HL-60 (cell line): ENCODE results near the gene SEBOX.

Experiments
- POLR2AphosphoS5 ChIP-seq: IDR thresholded peaks from 2 replicates; pipeline ENCODE4 v1.6.1; 2012; ENCODE audit warnings: low read depth
- TF ChIP-seq, protein P1 (sequence below): IDR thresholded peaks from one replicate; pipeline ENCODE4 v1.5.1; 2011; ENCODE audit warnings: low read length, control low read depth, inconsistent platforms; ENCODE audit not compliant: insufficient read depth
- TF ChIP-seq, protein P2 (sequence below): IDR thresholded peaks from 2 replicates; pipeline ENCODE4 v1.6.1; 2012; ENCODE audit warnings: low read depth; ENCODE audit not compliant: insufficient replicate concordance

DNA sequence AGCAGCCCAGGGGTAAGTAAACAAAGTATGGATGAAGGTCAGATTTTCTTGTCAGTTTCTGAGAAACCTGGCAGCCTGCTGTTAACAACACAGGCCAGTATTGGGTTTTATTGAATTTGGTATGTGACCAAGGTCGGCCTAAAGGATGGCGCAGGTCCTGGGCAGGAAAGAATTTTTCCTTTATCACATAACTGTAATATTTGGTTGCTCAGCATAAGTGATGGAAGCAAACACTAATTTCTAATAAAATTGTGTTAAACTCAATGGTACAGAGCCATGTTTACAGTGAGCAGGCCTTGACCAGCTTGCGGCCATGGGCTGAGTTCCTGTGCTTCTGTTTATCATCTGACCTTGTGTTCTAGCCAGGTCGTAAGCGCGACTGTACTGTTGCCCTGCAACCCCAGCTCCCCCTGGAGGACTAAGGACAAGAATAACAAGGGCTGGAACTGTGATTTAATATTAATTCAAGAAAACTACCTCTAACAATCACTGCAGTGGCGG is 18.2 kb downstream of the SEBOX start:
- TF ChIP-seq, protein P1, sequence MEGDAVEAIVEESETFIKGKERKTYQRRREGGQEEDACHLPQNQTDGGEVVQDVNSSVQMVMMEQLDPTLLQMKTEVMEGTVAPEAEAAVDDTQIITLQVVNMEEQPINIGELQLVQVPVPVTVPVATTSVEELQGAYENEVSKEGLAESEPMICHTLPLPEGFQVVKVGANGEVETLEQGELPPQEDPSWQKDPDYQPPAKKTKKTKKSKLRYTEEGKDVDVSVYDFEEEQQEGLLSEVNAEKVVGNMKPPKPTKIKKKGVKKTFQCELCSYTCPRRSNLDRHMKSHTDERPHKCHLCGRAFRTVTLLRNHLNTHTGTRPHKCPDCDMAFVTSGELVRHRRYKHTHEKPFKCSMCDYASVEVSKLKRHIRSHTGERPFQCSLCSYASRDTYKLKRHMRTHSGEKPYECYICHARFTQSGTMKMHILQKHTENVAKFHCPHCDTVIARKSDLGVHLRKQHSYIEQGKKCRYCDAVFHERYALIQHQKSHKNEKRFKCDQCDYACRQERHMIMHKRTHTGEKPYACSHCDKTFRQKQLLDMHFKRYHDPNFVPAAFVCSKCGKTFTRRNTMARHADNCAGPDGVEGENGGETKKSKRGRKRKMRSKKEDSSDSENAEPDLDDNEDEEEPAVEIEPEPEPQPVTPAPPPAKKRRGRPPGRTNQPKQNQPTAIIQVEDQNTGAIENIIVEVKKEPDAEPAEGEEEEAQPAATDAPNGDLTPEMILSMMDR: no peak
- no peak for TF ChIP-seq POLR2AphosphoS5
- TF ChIP-seq, protein P2, sequence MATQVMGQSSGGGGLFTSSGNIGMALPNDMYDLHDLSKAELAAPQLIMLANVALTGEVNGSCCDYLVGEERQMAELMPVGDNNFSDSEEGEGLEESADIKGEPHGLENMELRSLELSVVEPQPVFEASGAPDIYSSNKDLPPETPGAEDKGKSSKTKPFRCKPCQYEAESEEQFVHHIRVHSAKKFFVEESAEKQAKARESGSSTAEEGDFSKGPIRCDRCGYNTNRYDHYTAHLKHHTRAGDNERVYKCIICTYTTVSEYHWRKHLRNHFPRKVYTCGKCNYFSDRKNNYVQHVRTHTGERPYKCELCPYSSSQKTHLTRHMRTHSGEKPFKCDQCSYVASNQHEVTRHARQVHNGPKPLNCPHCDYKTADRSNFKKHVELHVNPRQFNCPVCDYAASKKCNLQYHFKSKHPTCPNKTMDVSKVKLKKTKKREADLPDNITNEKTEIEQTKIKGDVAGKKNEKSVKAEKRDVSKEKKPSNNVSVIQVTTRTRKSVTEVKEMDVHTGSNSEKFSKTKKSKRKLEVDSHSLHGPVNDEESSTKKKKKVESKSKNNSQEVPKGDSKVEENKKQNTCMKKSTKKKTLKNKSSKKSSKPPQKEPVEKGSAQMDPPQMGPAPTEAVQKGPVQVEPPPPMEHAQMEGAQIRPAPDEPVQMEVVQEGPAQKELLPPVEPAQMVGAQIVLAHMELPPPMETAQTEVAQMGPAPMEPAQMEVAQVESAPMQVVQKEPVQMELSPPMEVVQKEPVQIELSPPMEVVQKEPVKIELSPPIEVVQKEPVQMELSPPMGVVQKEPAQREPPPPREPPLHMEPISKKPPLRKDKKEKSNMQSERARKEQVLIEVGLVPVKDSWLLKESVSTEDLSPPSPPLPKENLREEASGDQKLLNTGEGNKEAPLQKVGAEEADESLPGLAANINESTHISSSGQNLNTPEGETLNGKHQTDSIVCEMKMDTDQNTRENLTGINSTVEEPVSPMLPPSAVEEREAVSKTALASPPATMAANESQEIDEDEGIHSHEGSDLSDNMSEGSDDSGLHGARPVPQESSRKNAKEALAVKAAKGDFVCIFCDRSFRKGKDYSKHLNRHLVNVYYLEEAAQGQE: no peak
